ENCODE measurements around the gene FILIP1L.

Gene FILIP1L

GRCh38 chr3:100075851-100076730 lies 38.2 kb downstream of the FILIP1L start:
- ATAC-seq, result no peak
- TF ChIP-seq CSDC2 (CRISPR knock-in tag; IDR thresholded peaks at IDR 0.05) (no peak), SNAI2 (CRISPR knock-in tag; IDR thresholded peaks at IDR 0.05) (no peak), CSRNP3 (CRISPR knock-in tag; IDR thresholded peaks at IDR 0.05) (no peak), ZNF70 (CRISPR knock-in tag; IDR thresholded peaks at IDR 0.05) (no peak), PATZ1 (CRISPR knock-in tag; IDR thresholded peaks at IDR 0.05; ENCODE audit: borderline replicate concordance) (no peak), ISL1 (CRISPR knock-in tag; IDR thresholded peaks at IDR 0.05) (no peak), GLIS3 (CRISPR knock-in tag; IDR thresholded peaks at IDR 0.05) (no peak), ARNTL (CRISPR knock-in tag; IDR thresholded peaks at IDR 0.05; ENCODE audit: borderline replicate concordance, low read depth) (no peak), ZNF8 (CRISPR knock-in tag; IDR thresholded peaks at IDR 0.05) (no peak), RARB (CRISPR knock-in tag; IDR thresholded peaks at IDR 0.05) (no peak), ESRRG (CRISPR knock-in tag; IDR thresholded peaks at IDR 0.05) (no peak), TCF4 (CRISPR knock-in tag; IDR thresholded peaks at IDR 0.05; ENCODE audit: borderline replicate concordance) (no peak), ZFP30 (CRISPR knock-in tag; IDR thresholded peaks at IDR 0.05) (no peak), CREB5 (CRISPR knock-in tag; IDR thresholded peaks at IDR 0.05; ENCODE audit: low read depth) (no peak), ZC3H10 (CRISPR knock-in tag; IDR thresholded peaks at IDR 0.05) (no peak), BACH2 (CRISPR knock-in tag; IDR thresholded peaks at IDR 0.05; ENCODE audit: borderline replicate concordance) (no peak), ZFP3 (CRISPR knock-in tag; IDR thresholded peaks at IDR 0.05) (no peak), PPARA (CRISPR knock-in tag; IDR thresholded peaks at IDR 0.05; ENCODE audit: borderline replicate concordance) (no peak), TOX (CRISPR knock-in tag; IDR thresholded peaks at IDR 0.05; ENCODE audit: borderline replicate concordance) (no peak)

- ATAC-seq, result no peak
Measured at GRCh38 chr3:100075196-100075595, 39.1 kb downstream of the FILIP1L start.

More at GRCh38 chr3:100075196-100075595, 39.1 kb downstream of the FILIP1L start:
- TF ChIP-seq ESRRG (CRISPR knock-in tag; IDR thresholded peaks at IDR 0.05), result no peak
- TF ChIP-seq ZFP3 (CRISPR knock-in tag; IDR thresholded peaks at IDR 0.05), result no peak
- TF ChIP-seq ZFP30 (CRISPR knock-in tag; IDR thresholded peaks at IDR 0.05), result no peak
- no peak for TF ChIP-seq SNAI2 (CRISPR knock-in tag; IDR thresholded peaks at IDR 0.05)
- no peak for TF ChIP-seq CREB5 (CRISPR knock-in tag; IDR thresholded peaks at IDR 0.05; ENCODE audit: low read depth)
- TF ChIP-seq OSR1 (CRISPR knock-in tag; IDR thresholded peaks at IDR 0.05), result no peak
- TF ChIP-seq TCF4 (CRISPR knock-in tag; IDR thresholded peaks at IDR 0.05; ENCODE audit: borderline replicate concordance), result no peak
- TF ChIP-seq ZNF70 (CRISPR knock-in tag; IDR thresholded peaks at IDR 0.05), result no peak
- TF ChIP-seq BACH2 (CRISPR knock-in tag; IDR thresholded peaks at IDR 0.05; ENCODE audit: borderline replicate concordance), result no peak
- no peak for TF ChIP-seq CSDC2 (CRISPR knock-in tag; IDR thresholded peaks at IDR 0.05)
- no peak for TF ChIP-seq ZNF565 (CRISPR knock-in tag; conservative IDR thresholded peaks at IDR 0.05; ENCODE audit: low read depth)
- TF ChIP-seq GLIS3 (CRISPR knock-in tag; IDR thresholded peaks at IDR 0.05), result no peak
- no peak for TF ChIP-seq ZC3H10 (CRISPR knock-in tag; IDR thresholded peaks at IDR 0.05)
- no peak for TF ChIP-seq ISL1 (CRISPR knock-in tag; IDR thresholded peaks at IDR 0.05)
- TF ChIP-seq PPARA (CRISPR knock-in tag; IDR thresholded peaks at IDR 0.05; ENCODE audit: borderline replicate concordance), result no peak
- TF ChIP-seq ZNF8 (CRISPR knock-in tag; IDR thresholded peaks at IDR 0.05), result no peak
- no peak for TF ChIP-seq ARNTL (CRISPR knock-in tag; IDR thresholded peaks at IDR 0.05; ENCODE audit: borderline replicate concordance, low read depth)
- no peak for TF ChIP-seq RARB (CRISPR knock-in tag; IDR thresholded peaks at IDR 0.05)
- TF ChIP-seq TOX (CRISPR knock-in tag; IDR thresholded peaks at IDR 0.05; ENCODE audit: borderline replicate concordance), result no peak
- no peak for TF ChIP-seq POU6F1 (CRISPR knock-in tag; IDR thresholded peaks at IDR 0.05; ENCODE audit: borderline replicate concordance, low read depth)
